Suprapubic skin (tissue), 4 donors: Measurements from ENCODE around the gene ZDHHC5.

Experiments
- CTCF ChIP-seq, 2 donors: fragments of 200-600 bp in 1 of 2; fragments of 450-650 bp in 1 of 2; sonication (generic) in 1 of 2; IDR thresholded peaks; one replicate each; pipeline ENCODE4 v1.5.1; 2016 to 2019; ENCODE audit warnings: antibody characterized with exemption in 2 of 2, mild to moderate bottlenecking in 1 of 2, moderate library complexity in 1 of 2
- EP300 ChIP-seq: sonication (generic); formaldehyde crosslinking; IDR thresholded peaks from one replicate; pipeline ENCODE4 v1.6.1; 2017; ENCODE audit warnings: antibody characterized with exemption
- POLR2A ChIP-seq, 2 donors: fragments of 450-650 bp; IDR thresholded peaks; one replicate each; pipeline ENCODE4 v1.6.1; 2017; ENCODE audit warnings: antibody characterized with exemption in 2 of 2, mild to moderate bottlenecking in 2 of 2, moderate library complexity in 2 of 2
- POLR2AphosphoS5 ChIP-seq, 3 donors: sonication (generic); formaldehyde crosslinking; IDR thresholded peaks; one replicate each; pipeline ENCODE4 v1.6.1; 2017; ENCODE audit warnings: antibody characterized with exemption in 3 of 3

DNA sequence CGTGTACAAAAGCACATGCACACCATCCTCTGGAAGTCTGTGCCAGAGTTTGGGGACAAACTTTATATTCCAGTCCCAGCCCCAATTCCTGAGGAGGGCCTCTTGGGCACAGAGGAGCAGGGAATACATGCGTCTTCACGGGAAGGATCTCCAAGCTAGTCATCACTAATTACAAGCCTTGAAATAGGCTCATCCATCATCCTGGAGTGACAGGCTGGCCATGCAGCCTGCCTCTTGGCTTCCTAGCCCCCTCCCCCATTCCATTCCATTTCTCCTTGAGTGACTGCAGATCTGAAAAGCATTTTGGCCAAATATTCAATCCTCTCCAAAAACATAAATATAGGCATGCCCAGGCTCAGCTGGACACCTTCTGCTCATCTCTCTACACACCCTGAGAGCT lies 45.7 kb upstream of the ZDHHC5 start:
- TF ChIP-seq CTCF (IDR thresholded peaks at IDR 0.05) (no peak), POLR2AphosphoS5 (IDR thresholded peaks at IDR 0.05) (no peak), EP300 (no peak), POLR2A (IDR thresholded peaks at IDR 0.05) (no peak)
